GM23338 (cell line): ENCODE results near the gene LOXL1. TPM values are rescaled to one million over a fixed set of nuclear protein-coding genes. Genes with fewer than 3 reads are reported as not detected.

Experiments
- ATAC-seq: fragments of 200-7000 bp; cut with Tn5 transposase; 3 replicates; pipeline ENCODE4 v1.9.1; 2020
- DNase-seq: peaks from one replicate; pipeline ENCODE4 v3.0.0-alpha.2; 2015; ENCODE audit warnings: low spot score
- H2AFZ ChIP-seq: fragments of 200-600 bp; sonication (generic); 2 replicates; pipeline ENCODE4 v1.8.0; 2016; ENCODE audit warnings: antibody characterized with exemption, mild to moderate bottlenecking, moderate library complexity
- H3F3A ChIP-seq: fragments of 200-600 bp; sonication (generic); replicated peaks from 2 replicates; pipeline ENCODE4 v1.8.0; 2017; ENCODE audit warnings: antibody characterized with exemption, mixed run types, low read depth
- H3K27ac ChIP-seq: fragments of 200-600 bp; sonication (generic); 2 replicates; pipeline ENCODE4 v1.6.1; 2016; ENCODE audit warnings: low read depth
- H3K27me3 ChIP-seq: fragments of 200-600 bp; sonication (generic); 2 replicates; pipeline ENCODE4 v1.8.0; 2016; ENCODE audit warnings: mild to moderate bottlenecking, mixed run types, moderate library complexity; ENCODE audit not compliant: insufficient read depth
- H3K36me3 ChIP-seq: fragments of 200-600 bp; sonication (generic); 2 replicates; pipeline ENCODE4 v1.8.0; 2016; ENCODE audit warnings: mild to moderate bottlenecking; ENCODE audit not compliant: insufficient read depth
- H3K4me1 ChIP-seq: fragments of 200-600 bp; sonication (generic); 2 replicates; pipeline ENCODE4 v1.8.0; 2016; ENCODE audit warnings: mild to moderate bottlenecking, moderate library complexity; ENCODE audit not compliant: insufficient read depth
- H3K4me2 ChIP-seq: fragments of 200-600 bp; sonication (generic); 2 replicates; pipeline ENCODE4 v1.7.1; 2017; ENCODE audit warnings: mixed run types
- H3K4me3 ChIP-seq: fragments of 200-600 bp; sonication (generic); 2 replicates; pipeline ENCODE4 v1.6.1; 2016; ENCODE audit warnings: mixed run types
- H3K79me2 ChIP-seq: fragments of 200-600 bp; sonication (generic); replicated peaks from 2 replicates; pipeline ENCODE4 v1.8.0; 2017; ENCODE audit warnings: mild to moderate bottlenecking; ENCODE audit not compliant: insufficient read depth
- H3K9me2 ChIP-seq: fragments of 200-600 bp; sonication (generic); 2 replicates; pipeline ENCODE4 v1.8.0; 2017; ENCODE audit not compliant: insufficient read depth
- H4K20me1 ChIP-seq: fragments of 200-600 bp; sonication (generic); replicated peaks from 2 replicates; pipeline ENCODE4 v1.8.0; 2017; ENCODE audit warnings: mild to moderate bottlenecking; ENCODE audit not compliant: insufficient read depth
- H3K27ac Mint-ChIP-seq: 2 replicates; pipeline ENCODE4 v1.8.0; 2020; ENCODE audit warnings: inconsistent platforms, mild to moderate bottlenecking, moderate library complexity, mixed read lengths
- H3K27me3 Mint-ChIP-seq: 3 replicates; pipeline ENCODE4 v1.8.0; 2022; ENCODE audit warnings: low read depth, mild to moderate bottlenecking, moderate library complexity, mixed read lengths, inconsistent platforms; ENCODE audit not compliant: insufficient read depth, poor library complexity
- H3K36me3 Mint-ChIP-seq: 3 replicates; pipeline ENCODE4 v1.8.0; 2021; ENCODE audit warnings: low read depth, mild to moderate bottlenecking, inconsistent platforms, moderate library complexity, mixed read lengths
- H3K4me1 Mint-ChIP-seq: 3 replicates; pipeline ENCODE4 v1.8.0; 2020; ENCODE audit warnings: mild to moderate bottlenecking, inconsistent platforms, mixed read lengths
- H3K4me3 Mint-ChIP-seq: 3 replicates; pipeline ENCODE4 v1.8.0; 2021; ENCODE audit warnings: moderate library complexity, mild to moderate bottlenecking, inconsistent platforms, mixed read lengths
- H3K9me3 Mint-ChIP-seq: 3 replicates; pipeline ENCODE4 v1.8.0; 2020; ENCODE audit warnings: moderate library complexity, mild to moderate bottlenecking, inconsistent platforms, mixed read lengths
- CREB1 ChIP-seq: fragments of 250-450 bp; sonication (Bioruptor Pico); IDR thresholded peaks from 2 replicates; pipeline ENCODE4 v1.5.0; 2020; ENCODE audit warnings: low read depth, mild to moderate bottlenecking, moderate library complexity
- EZH2 ChIP-seq: fragments of 200-600 bp; sonication (generic); IDR thresholded peaks from one replicate; pipeline ENCODE4 v1.8.0; 2017; ENCODE audit warnings: antibody characterized with exemption, mild to moderate bottlenecking, low read depth; ENCODE audit not compliant: unreplicated experiment
- EZH2phosphoT487 ChIP-seq: fragments of 200-600 bp; sonication (generic); IDR thresholded peaks from one replicate; pipeline ENCODE4 v1.8.1; 2018; ENCODE audit warnings: antibody characterized with exemption; ENCODE audit not compliant: unreplicated experiment
- JUNB ChIP-seq: IDR thresholded peaks from one replicate; pipeline ENCODE4 v1.6.1; 2016; ENCODE audit warnings: antibody characterized with exemption; ENCODE audit not compliant: unreplicated experiment
- NANOG ChIP-seq: IDR thresholded peaks from 2 replicates; pipeline ENCODE4 v1.6.1; 2016; ENCODE audit warnings: antibody characterized with exemption, borderline replicate concordance
- POLR2AphosphoS5 ChIP-seq: IDR thresholded peaks from 2 replicates; pipeline ENCODE4 v1.6.1; 2016; ENCODE audit warnings: antibody characterized with exemption, low read depth
- STAT1 ChIP-seq: IDR thresholded peaks from one replicate; pipeline ENCODE4 v1.6.1; 2016; ENCODE audit warnings: antibody characterized with exemption; ENCODE audit not compliant: unreplicated experiment
- ZNF331 ChIP-seq: fragments of 250-450 bp; sonication (Bioruptor Pico); IDR thresholded peaks from 2 replicates; pipeline ENCODE4 v1.5.0; 2020; ENCODE audit warnings: low read depth, mild to moderate bottlenecking, moderate library complexity
- polyA plus RNA-seq: library from polyadenylated mRNA; unstranded; fragments of >200 nt; fragmentation: Nextera tagmentation; extraction: Ambion mirVana; gene quantifications from 2 replicates; pipeline ENCODE4 v1.2.1, GENCODE V29; 2016
- total RNA-seq: library from RNA; depleted of rRNA; stranded (reverse); fragments of >200 nt; shearing (Covaris generic); gene quantifications from 2 replicates; pipeline ENCODE4 v1.2.3, GENCODE V29; 2014
- TF ChIP-seq, protein P1 (sequence below): fragments of 250-450 bp; sonication (Bioruptor Pico); IDR thresholded peaks from 2 replicates; pipeline ENCODE4 v1.5.0; 2020; ENCODE audit warnings: mild to moderate bottlenecking, moderate library complexity
- TF ChIP-seq, protein P2 (sequence below), 2 experiments: fragments of 200-600 bp in 1 of 2; sonication (generic) in 1 of 2; conservative IDR thresholded peaks; 2 replicates each; pipeline versions ENCODE4 v1.5.1 to v1.6.1; 2016 to 2017; ENCODE audit warnings: antibody characterized with exemption in 2 of 2, low read depth in 2 of 2, mild to moderate bottlenecking in 2 of 2, moderate library complexity in 1 of 2
- TF ChIP-seq, protein P3 (sequence below): IDR thresholded peaks from one replicate; pipeline ENCODE4 v1.6.1; 2018; ENCODE audit warnings: antibody characterized with exemption; ENCODE audit not compliant: unreplicated experiment
- TF ChIP-seq, protein P4 (sequence below): IDR thresholded peaks from 2 replicates; pipeline ENCODE4 v1.6.1; 2016; ENCODE audit warnings: antibody characterized with exemption

Gene LOXL1
- total and polyA plus RNA-seq, 2 experiments from 2014 or later: 6.9 to 10.8 TPM

DNA sequence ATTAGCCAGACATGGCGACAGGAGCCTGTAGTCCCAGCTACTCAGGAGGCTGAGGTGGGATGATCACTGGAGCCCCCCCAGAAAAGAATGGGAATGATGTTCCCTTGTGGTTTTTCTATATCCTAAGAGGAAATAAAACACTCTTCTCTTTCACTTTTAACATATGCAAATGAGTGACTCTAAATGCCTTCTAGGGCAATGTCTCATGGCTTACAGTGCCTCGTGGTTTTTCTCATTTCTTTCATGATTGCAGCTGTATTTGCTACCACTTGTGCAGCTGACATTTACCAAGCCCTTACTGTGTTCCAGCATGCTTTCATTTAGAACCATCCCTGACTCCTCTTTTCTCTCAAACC, 39.5 kb downstream of the LOXL1 start:
- Histone ChIP-seq H3K9me2 (no peaks in the 10 kb centered on the region), H3K4me3 (no peak overlapping the region), H3K4me1 (peaks cover 30% of the 10 kb centered on the region), H3K79me2 (no peaks in the 10 kb centered on the region), H2AFZ (no peak overlapping the region), H4K20me1 (no peaks in the 10 kb centered on the region), H3K27ac (no peak overlapping the region), H3K4me2 (peak overlapping the region; percentile 69; the same call in 1 of the 2 replicates), H3K36me3 (no peaks in the 10 kb centered on the region), H3K27me3 (no peaks in the 10 kb centered on the region), H3F3A (no peaks in the 10 kb centered on the region)
- ATAC-seq: no peak
- H3K36me3 Mint-ChIP-seq: no peaks in the 10 kb centered on the region
- H3K27ac Mint-ChIP-seq: no peak overlapping the region; the same call in 1 of the 2 replicates
- no peaks in the 10 kb centered on the region for H3K9me3 Mint-ChIP-seq
- TF ChIP-seq ZNF331 (CRISPR knock-in tag) (no peak), POLR2AphosphoS5 (no peak), NANOG (no peak), EZH2 (no peak), CREB1 (no peak), EZH2phosphoT487 (no peak), JUNB (no peak), STAT1 (no peak)
- TF ChIP-seq, protein P1, sequence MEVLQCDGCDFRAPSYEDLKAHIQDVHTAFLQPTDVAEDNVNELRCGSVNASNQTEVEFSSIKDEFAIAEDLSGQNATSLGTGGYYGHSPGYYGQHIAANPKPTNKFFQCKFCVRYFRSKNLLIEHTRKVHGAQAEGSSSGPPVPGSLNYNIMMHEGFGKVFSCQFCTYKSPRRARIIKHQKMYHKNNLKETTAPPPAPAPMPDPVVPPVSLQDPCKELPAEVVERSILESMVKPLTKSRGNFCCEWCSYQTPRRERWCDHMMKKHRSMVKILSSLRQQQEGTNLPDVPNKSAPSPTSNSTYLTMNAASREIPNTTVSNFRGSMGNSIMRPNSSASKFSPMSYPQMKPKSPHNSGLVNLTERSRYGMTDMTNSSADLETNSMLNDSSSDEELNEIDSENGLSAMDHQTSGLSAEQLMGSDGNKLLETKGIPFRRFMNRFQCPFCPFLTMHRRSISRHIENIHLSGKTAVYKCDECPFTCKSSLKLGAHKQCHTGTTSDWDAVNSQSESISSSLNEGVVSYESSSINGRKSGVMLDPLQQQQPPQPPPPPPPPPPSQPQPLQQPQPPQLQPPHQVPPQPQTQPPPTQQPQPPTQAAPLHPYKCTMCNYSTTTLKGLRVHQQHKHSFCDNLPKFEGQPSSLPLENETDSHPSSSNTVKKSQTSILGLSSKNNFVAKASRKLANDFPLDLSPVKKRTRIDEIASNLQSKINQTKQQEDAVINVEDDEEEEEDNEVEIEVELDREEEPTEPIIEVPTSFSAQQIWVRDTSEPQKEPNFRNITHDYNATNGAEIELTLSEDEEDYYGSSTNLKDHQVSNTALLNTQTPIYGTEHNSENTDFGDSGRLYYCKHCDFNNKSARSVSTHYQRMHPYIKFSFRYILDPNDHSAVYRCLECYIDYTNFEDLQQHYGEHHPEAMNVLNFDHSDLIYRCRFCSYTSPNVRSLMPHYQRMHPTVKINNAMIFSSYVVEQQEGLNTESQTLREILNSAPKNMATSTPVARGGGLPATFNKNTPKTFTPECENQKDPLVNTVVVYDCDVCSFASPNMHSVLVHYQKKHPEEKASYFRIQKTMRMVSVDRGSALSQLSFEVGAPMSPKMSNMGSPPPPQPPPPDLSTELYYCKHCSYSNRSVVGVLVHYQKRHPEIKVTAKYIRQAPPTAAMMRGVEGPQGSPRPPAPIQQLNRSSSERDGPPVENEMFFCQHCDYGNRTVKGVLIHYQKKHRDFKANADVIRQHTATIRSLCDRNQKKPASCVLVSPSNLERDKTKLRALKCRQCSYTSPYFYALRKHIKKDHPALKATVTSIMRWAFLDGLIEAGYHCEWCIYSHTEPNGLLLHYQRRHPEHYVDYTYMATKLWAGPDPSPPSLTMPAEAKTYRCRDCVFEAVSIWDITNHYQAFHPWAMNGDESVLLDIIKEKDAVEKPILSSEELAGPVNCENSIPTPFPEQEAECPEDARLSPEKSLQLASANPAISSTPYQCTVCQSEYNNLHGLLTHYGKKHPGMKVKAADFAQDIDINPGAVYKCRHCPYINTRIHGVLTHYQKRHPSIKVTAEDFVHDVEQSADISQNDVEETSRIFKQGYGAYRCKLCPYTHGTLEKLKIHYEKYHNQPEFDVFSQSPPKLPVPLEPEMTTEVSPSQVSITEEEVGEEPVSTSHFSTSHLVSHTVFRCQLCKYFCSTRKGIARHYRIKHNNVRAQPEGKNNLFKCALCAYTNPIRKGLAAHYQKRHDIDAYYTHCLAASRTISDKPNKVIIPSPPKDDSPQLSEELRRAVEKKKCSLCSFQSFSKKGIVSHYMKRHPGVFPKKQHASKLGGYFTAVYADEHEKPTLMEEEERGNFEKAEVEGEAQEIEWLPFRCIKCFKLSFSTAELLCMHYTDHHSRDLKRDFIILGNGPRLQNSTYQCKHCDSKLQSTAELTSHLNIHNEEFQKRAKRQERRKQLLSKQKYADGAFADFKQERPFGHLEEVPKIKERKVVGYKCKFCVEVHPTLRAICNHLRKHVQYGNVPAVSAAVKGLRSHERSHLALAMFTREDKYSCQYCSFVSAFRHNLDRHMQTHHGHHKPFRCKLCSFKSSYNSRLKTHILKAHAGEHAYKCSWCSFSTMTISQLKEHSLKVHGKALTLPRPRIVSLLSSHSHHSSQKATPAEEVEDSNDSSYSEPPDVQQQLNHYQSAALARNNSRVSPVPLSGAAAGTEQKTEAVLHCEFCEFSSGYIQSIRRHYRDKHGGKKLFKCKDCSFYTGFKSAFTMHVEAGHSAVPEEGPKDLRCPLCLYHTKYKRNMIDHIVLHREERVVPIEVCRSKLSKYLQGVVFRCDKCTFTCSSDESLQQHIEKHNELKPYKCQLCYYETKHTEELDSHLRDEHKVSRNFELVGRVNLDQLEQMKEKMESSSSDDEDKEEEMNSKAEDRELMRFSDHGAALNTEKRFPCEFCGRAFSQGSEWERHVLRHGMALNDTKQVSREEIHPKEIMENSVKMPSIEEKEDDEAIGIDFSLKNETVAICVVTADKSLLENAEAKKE (CRISPR knock-in tag): no peak
- TF ChIP-seq, protein P2, sequence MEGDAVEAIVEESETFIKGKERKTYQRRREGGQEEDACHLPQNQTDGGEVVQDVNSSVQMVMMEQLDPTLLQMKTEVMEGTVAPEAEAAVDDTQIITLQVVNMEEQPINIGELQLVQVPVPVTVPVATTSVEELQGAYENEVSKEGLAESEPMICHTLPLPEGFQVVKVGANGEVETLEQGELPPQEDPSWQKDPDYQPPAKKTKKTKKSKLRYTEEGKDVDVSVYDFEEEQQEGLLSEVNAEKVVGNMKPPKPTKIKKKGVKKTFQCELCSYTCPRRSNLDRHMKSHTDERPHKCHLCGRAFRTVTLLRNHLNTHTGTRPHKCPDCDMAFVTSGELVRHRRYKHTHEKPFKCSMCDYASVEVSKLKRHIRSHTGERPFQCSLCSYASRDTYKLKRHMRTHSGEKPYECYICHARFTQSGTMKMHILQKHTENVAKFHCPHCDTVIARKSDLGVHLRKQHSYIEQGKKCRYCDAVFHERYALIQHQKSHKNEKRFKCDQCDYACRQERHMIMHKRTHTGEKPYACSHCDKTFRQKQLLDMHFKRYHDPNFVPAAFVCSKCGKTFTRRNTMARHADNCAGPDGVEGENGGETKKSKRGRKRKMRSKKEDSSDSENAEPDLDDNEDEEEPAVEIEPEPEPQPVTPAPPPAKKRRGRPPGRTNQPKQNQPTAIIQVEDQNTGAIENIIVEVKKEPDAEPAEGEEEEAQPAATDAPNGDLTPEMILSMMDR (conservative IDR thresholded peaks at IDR 0.05; ENCODE audit: low read depth in 2 of 2): no peak
- TF ChIP-seq, protein P3, sequence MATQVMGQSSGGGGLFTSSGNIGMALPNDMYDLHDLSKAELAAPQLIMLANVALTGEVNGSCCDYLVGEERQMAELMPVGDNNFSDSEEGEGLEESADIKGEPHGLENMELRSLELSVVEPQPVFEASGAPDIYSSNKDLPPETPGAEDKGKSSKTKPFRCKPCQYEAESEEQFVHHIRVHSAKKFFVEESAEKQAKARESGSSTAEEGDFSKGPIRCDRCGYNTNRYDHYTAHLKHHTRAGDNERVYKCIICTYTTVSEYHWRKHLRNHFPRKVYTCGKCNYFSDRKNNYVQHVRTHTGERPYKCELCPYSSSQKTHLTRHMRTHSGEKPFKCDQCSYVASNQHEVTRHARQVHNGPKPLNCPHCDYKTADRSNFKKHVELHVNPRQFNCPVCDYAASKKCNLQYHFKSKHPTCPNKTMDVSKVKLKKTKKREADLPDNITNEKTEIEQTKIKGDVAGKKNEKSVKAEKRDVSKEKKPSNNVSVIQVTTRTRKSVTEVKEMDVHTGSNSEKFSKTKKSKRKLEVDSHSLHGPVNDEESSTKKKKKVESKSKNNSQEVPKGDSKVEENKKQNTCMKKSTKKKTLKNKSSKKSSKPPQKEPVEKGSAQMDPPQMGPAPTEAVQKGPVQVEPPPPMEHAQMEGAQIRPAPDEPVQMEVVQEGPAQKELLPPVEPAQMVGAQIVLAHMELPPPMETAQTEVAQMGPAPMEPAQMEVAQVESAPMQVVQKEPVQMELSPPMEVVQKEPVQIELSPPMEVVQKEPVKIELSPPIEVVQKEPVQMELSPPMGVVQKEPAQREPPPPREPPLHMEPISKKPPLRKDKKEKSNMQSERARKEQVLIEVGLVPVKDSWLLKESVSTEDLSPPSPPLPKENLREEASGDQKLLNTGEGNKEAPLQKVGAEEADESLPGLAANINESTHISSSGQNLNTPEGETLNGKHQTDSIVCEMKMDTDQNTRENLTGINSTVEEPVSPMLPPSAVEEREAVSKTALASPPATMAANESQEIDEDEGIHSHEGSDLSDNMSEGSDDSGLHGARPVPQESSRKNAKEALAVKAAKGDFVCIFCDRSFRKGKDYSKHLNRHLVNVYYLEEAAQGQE: no peak
- TF ChIP-seq, protein P4, sequence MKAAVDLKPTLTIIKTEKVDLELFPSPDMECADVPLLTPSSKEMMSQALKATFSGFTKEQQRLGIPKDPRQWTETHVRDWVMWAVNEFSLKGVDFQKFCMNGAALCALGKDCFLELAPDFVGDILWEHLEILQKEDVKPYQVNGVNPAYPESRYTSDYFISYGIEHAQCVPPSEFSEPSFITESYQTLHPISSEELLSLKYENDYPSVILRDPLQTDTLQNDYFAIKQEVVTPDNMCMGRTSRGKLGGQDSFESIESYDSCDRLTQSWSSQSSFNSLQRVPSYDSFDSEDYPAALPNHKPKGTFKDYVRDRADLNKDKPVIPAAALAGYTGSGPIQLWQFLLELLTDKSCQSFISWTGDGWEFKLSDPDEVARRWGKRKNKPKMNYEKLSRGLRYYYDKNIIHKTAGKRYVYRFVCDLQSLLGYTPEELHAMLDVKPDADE: no peak
- H3K4me1 Mint-ChIP-seq: peaks cover 37% of the 10 kb centered on the region
- no peak overlapping the region for H3K4me3 Mint-ChIP-seq
- peak; percentile 6 for DNase-seq
- H3K27me3 Mint-ChIP-seq: peaks cover 3% of the 10 kb centered on the region
